ENCODE data around the gene PXK.

DNA sequence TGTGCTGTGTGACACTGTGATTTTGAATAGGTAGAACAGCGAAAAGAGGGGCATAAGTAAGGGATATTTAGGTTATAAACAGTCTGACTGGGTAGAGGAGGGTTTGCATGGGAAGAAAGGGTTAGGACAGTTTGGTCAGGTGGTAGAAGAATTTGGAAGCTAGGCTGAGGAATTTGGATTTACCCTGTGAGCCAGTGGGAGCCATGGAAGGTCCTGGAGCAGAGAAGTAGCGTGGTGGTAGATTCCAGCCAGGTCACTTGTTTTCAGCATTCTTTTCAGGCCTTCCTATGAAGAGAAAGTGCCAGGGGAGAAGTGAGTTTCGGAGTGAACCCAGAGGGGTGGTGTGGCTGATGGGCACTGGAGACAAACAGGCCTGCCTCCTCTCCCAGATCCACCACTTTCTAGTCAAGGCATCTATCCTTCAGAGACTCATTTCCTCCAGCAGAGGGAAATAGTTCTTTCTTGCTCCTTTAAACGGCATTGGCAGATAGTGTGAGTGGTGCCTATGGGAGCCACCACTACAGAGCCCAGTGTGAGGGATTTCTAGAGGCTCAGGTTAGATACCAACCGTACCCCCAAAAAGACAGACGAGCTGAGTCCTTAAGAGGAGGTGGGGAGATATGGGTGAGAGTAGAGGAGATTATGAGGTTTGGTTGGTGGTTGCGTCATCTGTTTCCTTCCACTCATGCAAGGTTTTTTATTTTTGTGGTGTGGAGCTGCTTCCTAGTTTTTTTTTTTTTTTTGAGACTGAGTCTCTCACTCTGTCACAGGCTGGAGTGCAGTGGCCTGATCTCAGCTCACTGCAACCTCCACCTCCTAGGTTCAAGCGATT lies 21.2 kb downstream of the PXK start:
- TF ChIP-seq RAD21 (IDR thresholded peaks at IDR 0.05), result no peak
- TF ChIP-seq, protein P1, sequence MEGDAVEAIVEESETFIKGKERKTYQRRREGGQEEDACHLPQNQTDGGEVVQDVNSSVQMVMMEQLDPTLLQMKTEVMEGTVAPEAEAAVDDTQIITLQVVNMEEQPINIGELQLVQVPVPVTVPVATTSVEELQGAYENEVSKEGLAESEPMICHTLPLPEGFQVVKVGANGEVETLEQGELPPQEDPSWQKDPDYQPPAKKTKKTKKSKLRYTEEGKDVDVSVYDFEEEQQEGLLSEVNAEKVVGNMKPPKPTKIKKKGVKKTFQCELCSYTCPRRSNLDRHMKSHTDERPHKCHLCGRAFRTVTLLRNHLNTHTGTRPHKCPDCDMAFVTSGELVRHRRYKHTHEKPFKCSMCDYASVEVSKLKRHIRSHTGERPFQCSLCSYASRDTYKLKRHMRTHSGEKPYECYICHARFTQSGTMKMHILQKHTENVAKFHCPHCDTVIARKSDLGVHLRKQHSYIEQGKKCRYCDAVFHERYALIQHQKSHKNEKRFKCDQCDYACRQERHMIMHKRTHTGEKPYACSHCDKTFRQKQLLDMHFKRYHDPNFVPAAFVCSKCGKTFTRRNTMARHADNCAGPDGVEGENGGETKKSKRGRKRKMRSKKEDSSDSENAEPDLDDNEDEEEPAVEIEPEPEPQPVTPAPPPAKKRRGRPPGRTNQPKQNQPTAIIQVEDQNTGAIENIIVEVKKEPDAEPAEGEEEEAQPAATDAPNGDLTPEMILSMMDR (IDR thresholded peaks at IDR 0.05; ENCODE audit: low read depth, low read length, missing input control), result no peak
- TF ChIP-seq, protein P2, sequence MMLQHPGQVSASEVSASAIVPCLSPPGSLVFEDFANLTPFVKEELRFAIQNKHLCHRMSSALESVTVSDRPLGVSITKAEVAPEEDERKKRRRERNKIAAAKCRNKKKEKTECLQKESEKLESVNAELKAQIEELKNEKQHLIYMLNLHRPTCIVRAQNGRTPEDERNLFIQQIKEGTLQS (IDR thresholded peaks at IDR 0.05), result no peak
